ENCODE results near the gene ATG9B. TPM values are rescaled to one million over a fixed set of nuclear protein-coding genes. Genes with fewer than 3 reads are reported as not detected.

ATG9B gene
- total and polyA plus RNA-seq, 9 of the 15 experiments (the other 6 are each of a cell fraction or from before 2014, with no cell fraction given) = 0.29 to 8.0 (median 2.1) TPM

DNA sequence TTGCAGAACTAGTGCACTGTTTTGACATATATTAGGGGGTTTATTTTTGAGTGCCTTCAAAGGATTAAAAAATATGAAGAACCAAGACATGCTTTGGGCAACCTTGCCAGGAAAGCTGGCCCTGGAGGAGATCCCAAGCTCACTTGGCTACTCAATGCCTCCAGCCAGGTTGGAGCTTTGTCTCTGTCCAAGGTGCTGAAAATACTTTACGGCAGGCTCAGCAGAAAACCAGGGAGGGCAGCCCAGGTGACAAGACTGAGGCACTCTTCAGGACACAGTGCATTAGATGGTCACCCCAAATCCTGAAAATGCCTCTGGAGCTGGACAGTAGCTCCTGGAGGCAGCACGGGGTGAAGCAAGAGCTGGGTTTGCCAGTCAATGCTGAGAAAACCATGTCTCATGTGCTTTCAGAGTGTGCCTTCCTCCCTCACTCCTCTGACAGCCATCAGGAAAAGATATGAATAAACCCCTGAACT, 40.4 kb downstream of the ATG9B start (continued):
- TF ChIP-seq, protein P1, sequence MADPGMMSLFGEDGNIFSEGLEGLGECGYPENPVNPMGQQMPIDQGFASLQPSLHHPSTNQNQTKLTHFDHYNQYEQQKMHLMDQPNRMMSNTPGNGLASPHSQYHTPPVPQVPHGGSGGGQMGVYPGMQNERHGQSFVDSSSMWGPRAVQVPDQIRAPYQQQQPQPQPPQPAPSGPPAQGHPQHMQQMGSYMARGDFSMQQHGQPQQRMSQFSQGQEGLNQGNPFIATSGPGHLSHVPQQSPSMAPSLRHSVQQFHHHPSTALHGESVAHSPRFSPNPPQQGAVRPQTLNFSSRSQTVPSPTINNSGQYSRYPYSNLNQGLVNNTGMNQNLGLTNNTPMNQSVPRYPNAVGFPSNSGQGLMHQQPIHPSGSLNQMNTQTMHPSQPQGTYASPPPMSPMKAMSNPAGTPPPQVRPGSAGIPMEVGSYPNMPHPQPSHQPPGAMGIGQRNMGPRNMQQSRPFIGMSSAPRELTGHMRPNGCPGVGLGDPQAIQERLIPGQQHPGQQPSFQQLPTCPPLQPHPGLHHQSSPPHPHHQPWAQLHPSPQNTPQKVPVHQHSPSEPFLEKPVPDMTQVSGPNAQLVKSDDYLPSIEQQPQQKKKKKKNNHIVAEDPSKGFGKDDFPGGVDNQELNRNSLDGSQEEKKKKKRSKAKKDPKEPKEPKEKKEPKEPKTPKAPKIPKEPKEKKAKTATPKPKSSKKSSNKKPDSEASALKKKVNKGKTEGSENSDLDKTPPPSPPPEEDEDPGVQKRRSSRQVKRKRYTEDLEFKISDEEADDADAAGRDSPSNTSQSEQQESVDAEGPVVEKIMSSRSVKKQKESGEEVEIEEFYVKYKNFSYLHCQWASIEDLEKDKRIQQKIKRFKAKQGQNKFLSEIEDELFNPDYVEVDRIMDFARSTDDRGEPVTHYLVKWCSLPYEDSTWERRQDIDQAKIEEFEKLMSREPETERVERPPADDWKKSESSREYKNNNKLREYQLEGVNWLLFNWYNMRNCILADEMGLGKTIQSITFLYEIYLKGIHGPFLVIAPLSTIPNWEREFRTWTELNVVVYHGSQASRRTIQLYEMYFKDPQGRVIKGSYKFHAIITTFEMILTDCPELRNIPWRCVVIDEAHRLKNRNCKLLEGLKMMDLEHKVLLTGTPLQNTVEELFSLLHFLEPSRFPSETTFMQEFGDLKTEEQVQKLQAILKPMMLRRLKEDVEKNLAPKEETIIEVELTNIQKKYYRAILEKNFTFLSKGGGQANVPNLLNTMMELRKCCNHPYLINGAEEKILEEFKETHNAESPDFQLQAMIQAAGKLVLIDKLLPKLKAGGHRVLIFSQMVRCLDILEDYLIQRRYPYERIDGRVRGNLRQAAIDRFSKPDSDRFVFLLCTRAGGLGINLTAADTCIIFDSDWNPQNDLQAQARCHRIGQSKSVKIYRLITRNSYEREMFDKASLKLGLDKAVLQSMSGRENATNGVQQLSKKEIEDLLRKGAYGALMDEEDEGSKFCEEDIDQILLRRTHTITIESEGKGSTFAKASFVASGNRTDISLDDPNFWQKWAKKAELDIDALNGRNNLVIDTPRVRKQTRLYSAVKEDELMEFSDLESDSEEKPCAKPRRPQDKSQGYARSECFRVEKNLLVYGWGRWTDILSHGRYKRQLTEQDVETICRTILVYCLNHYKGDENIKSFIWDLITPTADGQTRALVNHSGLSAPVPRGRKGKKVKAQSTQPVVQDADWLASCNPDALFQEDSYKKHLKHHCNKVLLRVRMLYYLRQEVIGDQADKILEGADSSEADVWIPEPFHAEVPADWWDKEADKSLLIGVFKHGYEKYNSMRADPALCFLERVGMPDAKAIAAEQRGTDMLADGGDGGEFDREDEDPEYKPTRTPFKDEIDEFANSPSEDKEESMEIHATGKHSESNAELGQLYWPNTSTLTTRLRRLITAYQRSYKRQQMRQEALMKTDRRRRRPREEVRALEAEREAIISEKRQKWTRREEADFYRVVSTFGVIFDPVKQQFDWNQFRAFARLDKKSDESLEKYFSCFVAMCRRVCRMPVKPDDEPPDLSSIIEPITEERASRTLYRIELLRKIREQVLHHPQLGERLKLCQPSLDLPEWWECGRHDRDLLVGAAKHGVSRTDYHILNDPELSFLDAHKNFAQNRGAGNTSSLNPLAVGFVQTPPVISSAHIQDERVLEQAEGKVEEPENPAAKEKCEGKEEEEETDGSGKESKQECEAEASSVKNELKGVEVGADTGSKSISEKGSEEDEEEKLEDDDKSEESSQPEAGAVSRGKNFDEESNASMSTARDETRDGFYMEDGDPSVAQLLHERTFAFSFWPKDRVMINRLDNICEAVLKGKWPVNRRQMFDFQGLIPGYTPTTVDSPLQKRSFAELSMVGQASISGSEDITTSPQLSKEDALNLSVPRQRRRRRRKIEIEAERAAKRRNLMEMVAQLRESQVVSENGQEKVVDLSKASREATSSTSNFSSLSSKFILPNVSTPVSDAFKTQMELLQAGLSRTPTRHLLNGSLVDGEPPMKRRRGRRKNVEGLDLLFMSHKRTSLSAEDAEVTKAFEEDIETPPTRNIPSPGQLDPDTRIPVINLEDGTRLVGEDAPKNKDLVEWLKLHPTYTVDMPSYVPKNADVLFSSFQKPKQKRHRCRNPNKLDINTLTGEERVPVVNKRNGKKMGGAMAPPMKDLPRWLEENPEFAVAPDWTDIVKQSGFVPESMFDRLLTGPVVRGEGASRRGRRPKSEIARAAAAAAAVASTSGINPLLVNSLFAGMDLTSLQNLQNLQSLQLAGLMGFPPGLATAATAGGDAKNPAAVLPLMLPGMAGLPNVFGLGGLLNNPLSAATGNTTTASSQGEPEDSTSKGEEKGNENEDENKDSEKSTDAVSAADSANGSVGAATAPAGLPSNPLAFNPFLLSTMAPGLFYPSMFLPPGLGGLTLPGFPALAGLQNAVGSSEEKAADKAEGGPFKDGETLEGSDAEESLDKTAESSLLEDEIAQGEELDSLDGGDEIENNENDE (IDR thresholded peaks at IDR 0.05; ENCODE audit: low read depth, low read length) = no peak
- TF ChIP-seq ZNF24 (IDR thresholded peaks at IDR 0.05) = 0 out of 2 replicates have a peak, but pooled peaks have one; percentile 9
- no peak for TF ChIP-seq ZNF165 (CRISPR knock-in tag; IDR thresholded peaks at IDR 0.05; ENCODE audit: borderline replicate concordance)
- TF ChIP-seq, protein P2, sequence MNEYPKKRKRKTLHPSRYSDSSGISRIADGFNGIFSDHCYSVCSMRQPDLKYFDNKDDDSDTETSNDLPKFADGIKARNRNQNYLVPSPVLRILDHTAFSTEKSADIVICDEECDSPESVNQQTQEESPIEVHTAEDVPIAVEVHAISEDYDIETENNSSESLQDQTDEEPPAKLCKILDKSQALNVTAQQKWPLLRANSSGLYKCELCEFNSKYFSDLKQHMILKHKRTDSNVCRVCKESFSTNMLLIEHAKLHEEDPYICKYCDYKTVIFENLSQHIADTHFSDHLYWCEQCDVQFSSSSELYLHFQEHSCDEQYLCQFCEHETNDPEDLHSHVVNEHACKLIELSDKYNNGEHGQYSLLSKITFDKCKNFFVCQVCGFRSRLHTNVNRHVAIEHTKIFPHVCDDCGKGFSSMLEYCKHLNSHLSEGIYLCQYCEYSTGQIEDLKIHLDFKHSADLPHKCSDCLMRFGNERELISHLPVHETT (CRISPR knock-in tag; conservative IDR thresholded peaks at IDR 0.05 in 1 of 2, IDR thresholded peaks at IDR 0.05 in 1 of 2) = peak in 1 of 2 experiments; percentile 44; a peak in 1 of 4 replicates
- TF ChIP-seq, protein P3, sequence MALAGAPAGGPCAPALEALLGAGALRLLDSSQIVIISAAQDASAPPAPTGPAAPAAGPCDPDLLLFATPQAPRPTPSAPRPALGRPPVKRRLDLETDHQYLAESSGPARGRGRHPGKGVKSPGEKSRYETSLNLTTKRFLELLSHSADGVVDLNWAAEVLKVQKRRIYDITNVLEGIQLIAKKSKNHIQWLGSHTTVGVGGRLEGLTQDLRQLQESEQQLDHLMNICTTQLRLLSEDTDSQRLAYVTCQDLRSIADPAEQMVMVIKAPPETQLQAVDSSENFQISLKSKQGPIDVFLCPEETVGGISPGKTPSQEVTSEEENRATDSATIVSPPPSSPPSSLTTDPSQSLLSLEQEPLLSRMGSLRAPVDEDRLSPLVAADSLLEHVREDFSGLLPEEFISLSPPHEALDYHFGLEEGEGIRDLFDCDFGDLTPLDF (CRISPR knock-in tag; IDR thresholded peaks at IDR 0.05) = peak; percentile 38; the same call in 1 of the 2 replicates
- TF ChIP-seq SIN3A (IDR thresholded peaks at IDR 0.05; ENCODE audit: borderline replicate concordance in 2 of 2, control insufficient read depth in 1 of 2, low read depth in 2 of 2, low read length in 2 of 2) = peak; percentile 45 to 59; a peak in 1 of 4 replicates
